Measurements from ENCODE around the gene MFAP1.

GRCh38 chr15:43845421-43845820 is 20.9 kb upstream of the MFAP1 start:
- TF ChIP-seq SUZ12 (IDR thresholded peaks at IDR 0.05), result no peak
- no peak for TF ChIP-seq FOXM1 (IDR thresholded peaks at IDR 0.05; ENCODE audit: borderline replicate concordance)
- TF ChIP-seq BHLHE40 (IDR thresholded peaks at IDR 0.05; ENCODE audit: borderline replicate concordance), result no peak
- no peak for TF ChIP-seq TARDBP (IDR thresholded peaks at IDR 0.05)
- TF ChIP-seq SP1 (IDR thresholded peaks at IDR 0.05), result no peak
- no peak for TF ChIP-seq ELF4 (IDR thresholded peaks at IDR 0.05)
- no peak for TF ChIP-seq LEF1 (IDR thresholded peaks at IDR 0.05; ENCODE audit: borderline replicate concordance)
- TF ChIP-seq HDGF (IDR thresholded peaks at IDR 0.05; ENCODE audit: borderline replicate concordance), result no peak
- no peak for TF ChIP-seq NFRKB (IDR thresholded peaks at IDR 0.05)
- TF ChIP-seq L3MBTL2 (conservative IDR thresholded peaks at IDR 0.05), result no peak
- no peak for TF ChIP-seq ZNF384 (IDR thresholded peaks at IDR 0.05)
- no peak for TF ChIP-seq FOXK2 (IDR thresholded peaks at IDR 0.05)
- TF ChIP-seq PKNOX1 (IDR thresholded peaks at IDR 0.05), result no peak
- no peak for TF ChIP-seq ARNT (IDR thresholded peaks at IDR 0.05)

Measured in HEK293T (cell line).